Heart left ventricle (tissue), 13 donors: ENCODE data around the gene FCMR.

ENCODE experiments used
- CTCF ChIP-seq, 12 donors: fragments of 200-600 bp; sonication (generic) in 4 of 12; IDR thresholded peaks; one replicate each; pipeline versions ENCODE4 v1.5.0 to v1.8.0; 2018 to 2022; ENCODE audit warnings: antibody characterized with exemption in 12 of 12, mild to moderate bottlenecking in 5 of 12
- POLR2A ChIP-seq, 2 donors: fragments of 450-650 bp; IDR thresholded peaks; one replicate each; pipeline ENCODE4 v1.6.1; 2017; ENCODE audit warnings: antibody characterized with exemption in 2 of 2, mild to moderate bottlenecking in 2 of 2, moderate library complexity in 2 of 2
- donor health status: ischemic (EF 13 %, LVEDD 7.1; RV severe dilation, severe dysfunction).
- donor health status: DM: no; HTN: yes; CAD: no.
- donor health status: DM: no; HTN: no; CAD: no.
- donor health status: ischemic (EF 25% LVEDD 6.9; RV normal size, moderate dysfunction).
- donor health status: ischemic (EF 25% LVEDD 5.7; RV mildly dilated, moderate dysfunction).
- donor health status: ischemic (EF 35%, LVEDD 5.7; RV mildly dilated, moderate dysfunction).
- donor health status: nonischemic (EF 11% LVEDD 7.7; RV severe dilation, severe dysfunction).
- donor health status: DM: yes; HTN: yes; CAD: no.
- donor health status: PGD.
- donor health status: ischemic (EF 29% LVEDD 5.4; RV normal size, mild dysfunction).
- donor health status: nonischemic (EF 23%, LVEDD 6.1; RV moderate dilation, normal function).

- TF ChIP-seq POLR2A (IDR thresholded peaks at IDR 0.05), result no peak
- no peak for TF ChIP-seq CTCF (IDR thresholded peaks at IDR 0.05)
These were observed 39.9 kb upstream of the FCMR start for GRCh38 chr1:206961668-206962067.
